GM23248 (cell line): ENCODE measurements around the gene PTEN. TPM values are rescaled to one million over a fixed set of nuclear protein-coding genes. Genes with fewer than 3 reads are reported as not detected.
"Not testable (repeated sequence)": the region's sequence is repeated elsewhere in the genome, so short reads cannot be mapped to it uniquely, and the experiment has no call there.

Experiments used
- DNase-seq: peaks from one replicate; pipeline ENCODE4 v3.0.0-alpha.2; 2015
- H2AFZ ChIP-seq: fragments of 200-600 bp; sonication (generic); 2 replicates; pipeline ENCODE4 v1.6.1; 2016; ENCODE audit warnings: antibody characterized with exemption
- H3F3A ChIP-seq: fragments of 200-600 bp; sonication (generic); 2 replicates; pipeline ENCODE4 v1.6.1; 2016; ENCODE audit warnings: mild to moderate bottlenecking, antibody characterized with exemption, mixed run types; ENCODE audit not compliant: insufficient read depth
- H3K27ac ChIP-seq: fragments of 200-600 bp; sonication (generic); 2 replicates; pipeline ENCODE4 v1.5.1; 2016; ENCODE audit warnings: mild to moderate bottlenecking
- H3K27me3 ChIP-seq: fragments of 200-600 bp; sonication (generic); replicated peaks from 2 replicates; pipeline ENCODE4 v1.6.1; 2016; ENCODE audit warnings: mild to moderate bottlenecking; ENCODE audit not compliant: insufficient read depth
- H3K36me3 ChIP-seq: fragments of 200-600 bp; sonication (generic); 2 replicates; pipeline ENCODE4 v1.6.1; 2016; ENCODE audit warnings: low read depth, mild to moderate bottlenecking
- H3K4me1 ChIP-seq: fragments of 200-600 bp; sonication (generic); 2 replicates; pipeline ENCODE4 v1.6.1; 2016; ENCODE audit warnings: mild to moderate bottlenecking; ENCODE audit not compliant: insufficient read depth
- H3K4me2 ChIP-seq: fragments of 200-600 bp; sonication (generic); one replicate; pipeline ENCODE4 v1.6.1; 2016; ENCODE audit warnings: mild to moderate bottlenecking; ENCODE audit not compliant: unreplicated experiment
- H3K4me3 ChIP-seq: fragments of 200-600 bp; sonication (generic); 2 replicates; pipeline ENCODE4 v1.5.1; 2016; ENCODE audit warnings: mild to moderate bottlenecking
- H3K79me2 ChIP-seq: fragments of 200-600 bp; sonication (generic); 2 replicates; pipeline ENCODE4 v1.6.1; 2016; ENCODE audit warnings: mild to moderate bottlenecking; ENCODE audit not compliant: insufficient read depth
- H3K9ac ChIP-seq: fragments of 200-600 bp; sonication (generic); 2 replicates; pipeline ENCODE4 v1.6.1; 2016; ENCODE audit warnings: mild to moderate bottlenecking
- H3K9me2 ChIP-seq: fragments of 200-600 bp; sonication (generic); 2 replicates; pipeline ENCODE4 v1.6.1; 2016; ENCODE audit warnings: mixed run types, mild to moderate bottlenecking, moderate library complexity; ENCODE audit not compliant: insufficient read depth
- H3K9me3 ChIP-seq: fragments of 200-600 bp; sonication (generic); one replicate; pipeline ENCODE4 v1.6.1; 2017; ENCODE audit warnings: low read depth
- H4K20me1 ChIP-seq: fragments of 200-600 bp; sonication (generic); 2 replicates; pipeline ENCODE4 v1.6.0; 2016; ENCODE audit not compliant: insufficient read depth
- EZH2 ChIP-seq: fragments of 200-600 bp; sonication (generic); IDR thresholded peaks from 2 replicates; pipeline ENCODE4 v1.6.1; 2018; ENCODE audit warnings: antibody characterized with exemption, mild to moderate bottlenecking; ENCODE audit not compliant: insufficient read depth, poor library complexity, severe bottlenecking
- EZH2phosphoT487 ChIP-seq: fragments of 200-600 bp; sonication (generic); IDR thresholded peaks from 2 replicates; pipeline ENCODE4 v1.6.1; 2018; ENCODE audit warnings: antibody characterized with exemption, moderate library complexity, mild to moderate bottlenecking, low read depth; ENCODE audit not compliant: insufficient read depth
- WGBS, 2 experiments: methylation state at CpG; one replicate each; pipeline ENCODE4 v1.1.6; 2015 to 2017; ENCODE audit warnings: low lambda C conversion rate in 2 of 2, low coverage in 1 of 2; ENCODE audit errors: missing lambda C conversion rate in 2 of 2; 5-methylcytosine and 5-hydroxymethylcytosine counted together
- in situ Hi-C: fragments of 300-500 bp; cut with MboI; formaldehyde crosslinking; loops from 2 replicates; pipeline ENCODE4 v1.15.0; 2020
- polyA plus RNA-seq: library from polyadenylated mRNA; unstranded; fragments of >200 nt; fragmentation: Nextera tagmentation; extraction: Ambion mirVana; gene quantifications from 2 replicates; pipeline ENCODE4 v1.2.1, GENCODE V29; 2016
- total RNA-seq: library from RNA; depleted of rRNA; stranded (reverse); fragments of >200 nt; shearing (Covaris generic); gene quantifications from 2 replicates; pipeline ENCODE4 v1.2.3, GENCODE V29; 2014

The PTEN gene
- total and polyA plus RNA-seq, 2 experiments from 2014 or later: 35.5 to 93.9 TPM

GRCh38 chr10:87878664-87879459, 15.4 kb downstream of the PTEN start:
- 91% methylated on average over 9 of the region's 9 CpGs for WGBS, 2 experiments
- H3K4me2 ChIP-seq: no peak overlapping the region

GRCh38 chr10:87880336-87880735, 16.9 kb downstream of the PTEN start:
- no peaks in the 10 kb centered on the region for H3K27me3 ChIP-seq
- no peak overlapping the region for H3K9ac ChIP-seq
- peaks cover 13% of the 10 kb centered on the region; the same call in 1 of the 2 replicates for H3F3A ChIP-seq
- H3K9me3 ChIP-seq: no peaks in the 10 kb centered on the region
- no peak overlapping the region for H2AFZ ChIP-seq
- H3K36me3 ChIP-seq: peaks cover 37% of the 10 kb centered on the region
- no peak overlapping the region for H3K4me3 ChIP-seq
- no peak for DNase-seq
- H3K4me1 ChIP-seq: peaks cover 30% of the 10 kb centered on the region
- no peaks in the 10 kb centered on the region; the same call in 1 of the 2 replicates for H4K20me1 ChIP-seq
- H3K4me2 ChIP-seq: no peak overlapping the region
- no peak for TF ChIP-seq EZH2phosphoT487
- no peak for TF ChIP-seq EZH2
- H3K27ac ChIP-seq: no peak overlapping the region
- H3K79me2 ChIP-seq: peaks cover 100% of the 10 kb centered on the region
- H3K9me2 ChIP-seq: no peaks in the 10 kb centered on the region
- in situ Hi-C loops: no loop called here

More at GRCh38 chr10:87878664-87879459, 15.4 kb downstream of the PTEN start:
- H3K27ac ChIP-seq: no peak overlapping the region
- no peaks in the 10 kb centered on the region for H4K20me1 ChIP-seq
- no peaks in the 10 kb centered on the region for H3K9me3 ChIP-seq
- H3F3A ChIP-seq: 0 out of 2 replicates have a peak, but pooled peaks cover 12% of the 10 kb centered on the region
- peaks cover 100% of the 10 kb centered on the region for H3K79me2 ChIP-seq
- peaks cover 45% of the 10 kb centered on the region for H3K4me1 ChIP-seq
- in situ Hi-C loops: no loop called here
- peaks cover 37% of the 10 kb centered on the region for H3K36me3 ChIP-seq
- TF ChIP-seq EZH2phosphoT487 (no peak), EZH2 (no peak)
- no peaks in the 10 kb centered on the region for H3K9me2 ChIP-seq
- no peaks in the 10 kb centered on the region for H3K27me3 ChIP-seq
- no peak overlapping the region for H3K9ac ChIP-seq
- H2AFZ ChIP-seq: no peak overlapping the region
- DNase-seq: no peak
- no peak overlapping the region for H3K4me3 ChIP-seq

DNA sequence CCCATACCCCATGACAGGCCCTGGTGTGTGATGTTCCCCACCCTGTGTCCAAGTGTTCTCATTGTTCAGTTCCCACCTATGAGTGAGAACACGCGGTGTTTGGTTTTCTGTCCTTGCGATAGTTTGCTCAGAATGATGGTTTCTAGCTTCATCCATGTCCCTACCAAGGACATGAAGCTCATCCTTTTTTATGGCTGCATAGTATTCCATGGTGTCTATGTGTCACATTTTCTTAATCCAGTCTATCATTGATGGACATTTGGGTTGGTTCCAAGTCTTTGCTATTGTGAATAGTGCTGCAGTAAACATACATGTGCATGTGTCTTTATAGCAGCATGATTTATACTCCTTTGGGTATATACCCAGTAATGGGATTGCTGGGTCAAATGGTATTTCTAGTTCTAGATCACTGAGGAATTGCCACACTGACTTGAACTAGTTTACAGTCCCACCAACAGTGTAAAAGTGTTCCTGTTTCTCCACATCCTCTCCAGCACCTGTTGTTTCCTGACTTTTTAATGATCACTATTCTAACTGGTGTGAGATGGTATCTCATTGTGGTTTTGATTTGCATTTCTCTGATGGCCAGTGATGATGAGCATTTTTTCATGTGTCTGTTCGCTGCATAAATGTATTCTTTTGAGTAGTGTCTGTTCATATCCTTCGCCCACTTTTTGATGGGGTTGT, 18.1 kb downstream of the PTEN start:
- H3K9me3 ChIP-seq, H3K9me2 ChIP-seq, H3K27ac ChIP-seq, H3K9ac ChIP-seq, DNase-seq, H3K4me3 ChIP-seq, H3K4me2 ChIP-seq, H3K27me3 ChIP-seq, in situ Hi-C loops, H4K20me1 ChIP-seq, H2AFZ ChIP-seq: not testable (repeated sequence)
- Histone ChIP-seq H3K4me1 (peaks cover 19% of the 10 kb centered on the region), H3K36me3 (peaks cover 41% of the 10 kb centered on the region), H3K79me2 (peaks cover 100% of the 10 kb centered on the region), H3F3A (peaks cover 16% of the 10 kb centered on the region; the same call in 1 of the 2 replicates)
- 85 to 96% methylated on average over 5 of the region's 5 CpGs for WGBS, 2 experiments

DNA sequence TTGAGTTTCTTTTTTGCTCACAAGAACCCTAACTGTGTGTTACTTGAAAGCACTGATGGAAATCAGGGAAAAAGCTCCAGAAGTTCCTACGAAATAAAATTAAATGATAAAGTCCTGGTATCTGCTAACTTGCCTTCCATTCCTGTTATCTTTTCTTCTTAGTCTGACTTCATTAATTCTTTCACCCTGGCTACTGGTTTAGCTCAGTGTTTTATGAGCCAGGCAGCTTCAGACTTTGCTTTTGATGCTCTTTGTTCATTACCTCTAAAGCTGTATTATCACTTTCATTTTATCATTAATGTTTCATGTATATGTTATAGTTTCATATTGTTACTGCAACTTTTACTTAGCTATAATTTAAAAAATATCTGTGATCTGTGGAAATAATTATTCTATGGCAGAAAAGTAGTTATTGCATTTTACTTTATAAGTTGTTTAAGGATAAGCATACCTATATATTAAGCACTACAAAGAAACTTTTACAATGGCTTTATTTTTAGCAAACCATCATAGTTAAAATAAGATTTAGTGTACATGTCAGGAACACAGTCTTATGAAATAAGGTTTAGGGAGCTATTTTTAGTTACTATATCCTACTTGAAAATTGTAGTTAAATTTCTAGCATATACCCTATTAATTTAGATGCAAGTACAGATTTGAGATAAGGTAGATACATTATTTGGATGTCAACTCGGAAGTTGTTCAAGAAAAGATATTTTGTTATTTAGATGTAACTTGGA, 19.3 kb downstream of the PTEN start:
- in situ Hi-C loops: no loop called here
- Histone ChIP-seq H3K4me1 (peaks cover 12% of the 10 kb centered on the region; the same call in 1 of the 2 replicates), H2AFZ (no peak overlapping the region), H3K27me3 (no peaks in the 10 kb centered on the region), H3K9me3 (no peaks in the 10 kb centered on the region), H3K4me3 (no peak overlapping the region), H3K36me3 (peaks cover 38% of the 10 kb centered on the region), H3K9me2 (no peaks in the 10 kb centered on the region), H4K20me1 (no peaks in the 10 kb centered on the region; the same call in 1 of the 2 replicates), H3K27ac (no peak overlapping the region), H3K9ac (no peak overlapping the region), H3F3A (peaks cover 16% of the 10 kb centered on the region; the same call in 1 of the 2 replicates), H3K79me2 (peaks cover 100% of the 10 kb centered on the region), H3K4me2 (no peak overlapping the region)
- DNase-seq: no peak
- TF ChIP-seq EZH2phosphoT487 (no peak), EZH2 (no peak)
- 70 to 79% methylated on average over 2 of the region's 2 CpGs for WGBS, 2 experiments
